ENCODE data around the gene NAP1L4.

DNA sequence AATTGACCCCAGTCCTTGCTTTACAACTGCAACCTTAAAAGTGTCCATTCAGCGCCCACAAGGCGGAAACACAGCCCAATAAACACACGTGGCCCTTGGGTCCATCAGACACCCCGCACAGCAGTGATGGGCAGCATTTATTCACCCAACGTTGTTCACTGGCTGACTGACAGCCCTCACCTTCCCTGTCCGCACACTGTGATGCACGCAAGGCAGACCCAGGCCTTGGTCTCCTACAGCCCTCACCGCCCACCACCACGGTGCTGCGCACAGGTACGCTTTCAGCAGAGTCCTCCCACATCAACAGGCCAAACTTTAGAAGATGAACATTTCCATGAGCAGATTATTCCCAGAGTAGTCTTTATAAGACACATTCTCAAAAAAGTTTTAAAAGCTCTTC lies 42.2 kb downstream of the NAP1L4 start:
- TF ChIP-seq, protein P1, sequence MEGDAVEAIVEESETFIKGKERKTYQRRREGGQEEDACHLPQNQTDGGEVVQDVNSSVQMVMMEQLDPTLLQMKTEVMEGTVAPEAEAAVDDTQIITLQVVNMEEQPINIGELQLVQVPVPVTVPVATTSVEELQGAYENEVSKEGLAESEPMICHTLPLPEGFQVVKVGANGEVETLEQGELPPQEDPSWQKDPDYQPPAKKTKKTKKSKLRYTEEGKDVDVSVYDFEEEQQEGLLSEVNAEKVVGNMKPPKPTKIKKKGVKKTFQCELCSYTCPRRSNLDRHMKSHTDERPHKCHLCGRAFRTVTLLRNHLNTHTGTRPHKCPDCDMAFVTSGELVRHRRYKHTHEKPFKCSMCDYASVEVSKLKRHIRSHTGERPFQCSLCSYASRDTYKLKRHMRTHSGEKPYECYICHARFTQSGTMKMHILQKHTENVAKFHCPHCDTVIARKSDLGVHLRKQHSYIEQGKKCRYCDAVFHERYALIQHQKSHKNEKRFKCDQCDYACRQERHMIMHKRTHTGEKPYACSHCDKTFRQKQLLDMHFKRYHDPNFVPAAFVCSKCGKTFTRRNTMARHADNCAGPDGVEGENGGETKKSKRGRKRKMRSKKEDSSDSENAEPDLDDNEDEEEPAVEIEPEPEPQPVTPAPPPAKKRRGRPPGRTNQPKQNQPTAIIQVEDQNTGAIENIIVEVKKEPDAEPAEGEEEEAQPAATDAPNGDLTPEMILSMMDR (IDR thresholded peaks at IDR 0.05; ENCODE audit: low read depth, low read length) = no peak
- TF ChIP-seq POLR2A (IDR thresholded peaks at IDR 0.05; ENCODE audit: extremely low read depth, insufficient read length) (no peak), MYC (IDR thresholded peaks at IDR 0.05; ENCODE audit: low read depth, low read length) (no peak)
- TF ChIP-seq, protein P2, sequence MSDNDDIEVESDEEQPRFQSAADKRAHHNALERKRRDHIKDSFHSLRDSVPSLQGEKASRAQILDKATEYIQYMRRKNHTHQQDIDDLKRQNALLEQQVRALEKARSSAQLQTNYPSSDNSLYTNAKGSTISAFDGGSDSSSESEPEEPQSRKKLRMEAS (IDR thresholded peaks at IDR 0.05; ENCODE audit: low read depth, low read length) = no peak
